ENCODE data around the gene EFNA5. TPM values are rescaled to one million over a fixed set of nuclear protein-coding genes. Genes with fewer than 3 reads are reported as not detected.
A peak's percentile ranks its signal among the peaks of the same experiment; 100 is the strongest.

The EFNA5 gene
- total and polyA plus RNA-seq, 2 experiments from 2014 or later, result 8.5 to 18.8 TPM

DNA sequence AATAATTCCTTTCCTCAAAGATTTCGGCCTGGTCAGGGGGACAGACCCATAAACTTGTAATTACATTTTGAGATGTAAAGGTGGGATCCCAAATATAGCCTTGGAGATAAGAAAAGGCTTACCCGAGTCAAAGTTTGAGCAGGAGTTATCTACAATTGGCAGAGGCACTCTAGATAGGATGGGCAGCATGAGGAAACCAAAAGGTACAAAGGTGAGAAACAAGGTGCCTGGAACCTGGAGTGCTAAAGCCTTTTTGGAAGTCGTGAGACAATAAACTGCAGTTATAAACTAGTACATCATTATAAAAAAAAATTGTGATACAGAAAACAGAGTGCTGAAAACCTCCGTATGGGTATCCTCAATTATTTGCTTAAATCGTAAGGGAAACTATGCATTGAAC lies 212.4 kb downstream of the EFNA5 start:
- Histone ChIP-seq H3K27me3 (no peaks in the 10 kb centered on the region), H3K4me3 (no peak overlapping the region), H3K9me2 (replicated peaks; ENCODE audit: insufficient read depth) (no peaks in the 10 kb centered on the region), H3K79me2 (peaks cover 37% of the 10 kb centered on the region), H3K4me1 (ENCODE audit: insufficient read depth) (peaks cover 28% of the 10 kb centered on the region), H4K20me1 (ENCODE audit: insufficient read depth, poor library complexity, severe bottlenecking) (no peaks in the 10 kb centered on the region), H3K4me2 (no peak overlapping the region), H2AFZ (no peak overlapping the region), H3K9me3 (ENCODE audit: low read depth) (no peaks in the 10 kb centered on the region), H3K27ac (no peak overlapping the region), H3K36me3 (replicated peaks; ENCODE audit: insufficient read depth, low read depth) (no peaks in the 10 kb centered on the region)
- no peak for TF ChIP-seq EZH2phosphoT487 (IDR thresholded peaks at IDR 0.05; ENCODE audit: low read depth, severe bottlenecking, unreplicated experiment)
- TF ChIP-seq EZH2 (IDR thresholded peaks at IDR 0.05; ENCODE audit: borderline replicate concordance), result no peak
- TF ChIP-seq, protein P1, sequence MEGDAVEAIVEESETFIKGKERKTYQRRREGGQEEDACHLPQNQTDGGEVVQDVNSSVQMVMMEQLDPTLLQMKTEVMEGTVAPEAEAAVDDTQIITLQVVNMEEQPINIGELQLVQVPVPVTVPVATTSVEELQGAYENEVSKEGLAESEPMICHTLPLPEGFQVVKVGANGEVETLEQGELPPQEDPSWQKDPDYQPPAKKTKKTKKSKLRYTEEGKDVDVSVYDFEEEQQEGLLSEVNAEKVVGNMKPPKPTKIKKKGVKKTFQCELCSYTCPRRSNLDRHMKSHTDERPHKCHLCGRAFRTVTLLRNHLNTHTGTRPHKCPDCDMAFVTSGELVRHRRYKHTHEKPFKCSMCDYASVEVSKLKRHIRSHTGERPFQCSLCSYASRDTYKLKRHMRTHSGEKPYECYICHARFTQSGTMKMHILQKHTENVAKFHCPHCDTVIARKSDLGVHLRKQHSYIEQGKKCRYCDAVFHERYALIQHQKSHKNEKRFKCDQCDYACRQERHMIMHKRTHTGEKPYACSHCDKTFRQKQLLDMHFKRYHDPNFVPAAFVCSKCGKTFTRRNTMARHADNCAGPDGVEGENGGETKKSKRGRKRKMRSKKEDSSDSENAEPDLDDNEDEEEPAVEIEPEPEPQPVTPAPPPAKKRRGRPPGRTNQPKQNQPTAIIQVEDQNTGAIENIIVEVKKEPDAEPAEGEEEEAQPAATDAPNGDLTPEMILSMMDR (IDR thresholded peaks at IDR 0.05; ENCODE audit: poor library complexity), result no peak
- 61% methylated on average over 5 of the region's 5 CpGs for WGBS (ENCODE audit: low lambda C conversion rate, missing lambda C conversion rate)
- no peak for DNase-seq (ENCODE audit: low spot score)

DNA sequence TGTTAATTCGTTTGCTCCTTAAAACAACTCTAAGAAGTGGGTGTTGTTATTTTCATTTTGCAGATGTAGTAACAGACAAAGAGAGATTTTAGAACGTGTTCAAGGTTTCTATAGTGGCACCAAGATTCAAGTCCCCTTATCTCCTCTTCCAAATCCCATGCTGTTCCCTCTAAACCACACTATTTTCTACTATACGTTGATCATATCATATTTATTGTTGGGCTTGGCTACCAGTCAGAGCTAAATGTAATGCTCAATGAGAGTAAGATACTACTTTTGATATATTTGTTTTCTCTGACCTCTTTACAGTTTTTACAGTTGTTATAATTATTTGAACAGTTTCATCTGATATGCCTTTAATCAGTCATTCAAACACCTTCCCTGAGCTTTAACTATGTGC lies 212.9 kb downstream of the EFNA5 start:
- TF ChIP-seq EZH2phosphoT487 (IDR thresholded peaks at IDR 0.05; ENCODE audit: low read depth, severe bottlenecking, unreplicated experiment) (no peak), EZH2 (IDR thresholded peaks at IDR 0.05; ENCODE audit: borderline replicate concordance) (no peak)
- TF ChIP-seq, protein P1 (IDR thresholded peaks at IDR 0.05; ENCODE audit: poor library complexity), result no peak
- H3K4me2 ChIP-seq, result no peak overlapping the region
- H3K27me3 ChIP-seq, result no peaks in the 10 kb centered on the region
- H3K36me3 ChIP-seq (replicated peaks; ENCODE audit: insufficient read depth, low read depth), result no peaks in the 10 kb centered on the region
- no peaks in the 10 kb centered on the region for H3K9me2 ChIP-seq (replicated peaks; ENCODE audit: insufficient read depth)
- no peaks in the 10 kb centered on the region for H3K9me3 ChIP-seq (ENCODE audit: low read depth)
- H3K4me3 ChIP-seq, result no peak overlapping the region
- H4K20me1 ChIP-seq (ENCODE audit: insufficient read depth, poor library complexity, severe bottlenecking), result no peaks in the 10 kb centered on the region
- H3K79me2 ChIP-seq, result peaks cover 32% of the 10 kb centered on the region
- no peak overlapping the region for H2AFZ ChIP-seq
- DNase-seq (ENCODE audit: low spot score), result no peak
- 60% methylated on average over 3 of the region's 3 CpGs for WGBS (ENCODE audit: low lambda C conversion rate, missing lambda C conversion rate)
- peaks cover 28% of the 10 kb centered on the region for H3K4me1 ChIP-seq (ENCODE audit: insufficient read depth)
- no peak overlapping the region for H3K27ac ChIP-seq

DNA sequence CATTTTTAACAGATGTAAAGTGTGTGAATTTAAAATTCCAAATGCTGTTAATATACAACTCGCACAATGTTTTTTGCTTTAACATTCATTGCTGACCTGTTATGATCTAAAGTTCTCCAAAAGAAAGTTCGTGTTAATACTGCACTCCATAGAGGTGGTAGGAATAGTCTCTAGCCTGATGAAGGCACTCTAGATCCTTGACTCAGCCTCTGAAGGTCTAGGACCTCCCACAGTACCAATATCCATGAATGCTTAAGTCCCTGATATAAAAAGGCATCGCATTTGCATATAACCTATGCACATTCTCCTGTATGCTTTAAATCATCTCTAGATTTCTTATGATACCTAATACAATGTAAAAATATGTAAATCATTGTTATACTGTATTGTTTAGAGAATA lies 213.6 kb downstream of the EFNA5 start:
- DNase-seq (ENCODE audit: low spot score), result no peak
- no peaks in the 10 kb centered on the region for H3K27me3 ChIP-seq
- no peak overlapping the region for H3K27ac ChIP-seq
- no peaks in the 10 kb centered on the region for H3K9me2 ChIP-seq (replicated peaks; ENCODE audit: insufficient read depth)
- H3K36me3 ChIP-seq (replicated peaks; ENCODE audit: insufficient read depth, low read depth), result no peaks in the 10 kb centered on the region
- TF ChIP-seq, protein P1 (IDR thresholded peaks at IDR 0.05; ENCODE audit: poor library complexity), result no peak
- TF ChIP-seq EZH2 (IDR thresholded peaks at IDR 0.05; ENCODE audit: borderline replicate concordance) (no peak), EZH2phosphoT487 (IDR thresholded peaks at IDR 0.05; ENCODE audit: low read depth, severe bottlenecking, unreplicated experiment) (no peak)
- H3K4me3 ChIP-seq, result no peak overlapping the region
- peaks cover 27% of the 10 kb centered on the region for H3K4me1 ChIP-seq (ENCODE audit: insufficient read depth)
- H2AFZ ChIP-seq, result no peak overlapping the region
- peaks cover 25% of the 10 kb centered on the region for H3K79me2 ChIP-seq
- no peak overlapping the region for H3K4me2 ChIP-seq
- no peaks in the 10 kb centered on the region for H3K9me3 ChIP-seq (ENCODE audit: low read depth)
- 91% methylated on average over 3 of the region's 3 CpGs for WGBS (ENCODE audit: low lambda C conversion rate, missing lambda C conversion rate)
- no peaks in the 10 kb centered on the region for H4K20me1 ChIP-seq (ENCODE audit: insufficient read depth, poor library complexity, severe bottlenecking)

DNA sequence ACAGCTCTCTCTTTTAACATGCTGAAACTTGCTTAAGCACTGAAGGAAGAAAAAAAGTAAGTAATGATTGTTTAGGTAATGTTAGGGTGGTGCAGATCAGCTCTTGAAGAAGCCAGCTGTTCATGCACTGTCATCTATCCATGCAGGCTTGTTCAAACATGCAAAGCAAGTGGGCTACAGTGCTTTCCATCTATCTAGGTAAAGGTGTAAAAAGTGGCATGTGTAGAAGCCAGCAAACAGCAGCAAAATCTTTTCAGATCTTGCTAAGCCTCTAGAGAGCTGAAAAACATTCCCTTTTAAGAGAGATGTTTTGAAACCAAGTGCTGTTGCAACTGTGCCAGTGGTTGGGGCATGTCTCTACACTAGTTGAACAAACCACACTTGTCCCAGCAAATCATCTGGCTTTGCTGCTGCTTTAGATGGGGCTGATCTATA lies 214.4 kb downstream of the EFNA5 start:
- Histone ChIP-seq H3K9me2 (replicated peaks; ENCODE audit: insufficient read depth) (no peaks in the 10 kb centered on the region), H3K4me3 (no peak overlapping the region), H3K27me3 (no peaks in the 10 kb centered on the region), H3K4me2 (peak overlapping the region; percentile 21), H2AFZ (no peak overlapping the region), H3K27ac (no peak overlapping the region), H3K9me3 (ENCODE audit: low read depth) (no peaks in the 10 kb centered on the region), H3K36me3 (replicated peaks; ENCODE audit: insufficient read depth, low read depth) (no peaks in the 10 kb centered on the region), H4K20me1 (ENCODE audit: insufficient read depth, poor library complexity, severe bottlenecking) (no peaks in the 10 kb centered on the region), H3K79me2 (peaks cover 30% of the 10 kb centered on the region), H3K4me1 (ENCODE audit: insufficient read depth) (peaks cover 20% of the 10 kb centered on the region)
- no peak for TF ChIP-seq EZH2phosphoT487 (IDR thresholded peaks at IDR 0.05; ENCODE audit: low read depth, severe bottlenecking, unreplicated experiment)
- no peak for TF ChIP-seq EZH2 (IDR thresholded peaks at IDR 0.05; ENCODE audit: borderline replicate concordance)
- no peak for DNase-seq (ENCODE audit: low spot score)
